IPS-NIHi7 (cell line): ENCODE measurements around the gene RRP36.
A peak's percentile ranks its signal among the peaks of the same experiment; 100 is the strongest.

ENCODE experiments used
- DNase-seq: peaks from one replicate; pipeline ENCODE4 v3.0.0; 2012; ENCODE audit warnings: mixed read lengths; ENCODE audit errors: extremely low spot score

The RRP36 gene

DNA sequence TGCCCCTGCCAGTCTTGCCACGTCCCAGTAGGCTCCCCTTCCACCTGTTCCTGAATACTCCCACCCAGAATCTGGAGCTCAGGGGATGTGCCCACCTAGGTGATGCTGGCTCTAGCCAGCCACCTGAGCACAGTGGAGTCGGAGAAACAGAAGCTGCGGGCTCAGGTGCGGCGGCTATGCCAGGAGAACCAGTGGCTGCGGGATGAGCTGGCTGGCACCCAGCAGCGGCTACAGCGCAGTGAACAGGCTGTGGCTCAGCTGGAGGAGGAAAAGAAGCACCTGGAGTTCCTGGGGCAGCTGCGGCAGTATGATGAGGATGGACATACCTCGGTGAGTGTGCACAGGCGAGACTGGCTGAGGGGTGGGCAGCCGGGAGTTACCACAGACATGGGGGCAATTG lies 41.4 kb downstream of the RRP36 start:
- DNase-seq, result no peak

DNA sequence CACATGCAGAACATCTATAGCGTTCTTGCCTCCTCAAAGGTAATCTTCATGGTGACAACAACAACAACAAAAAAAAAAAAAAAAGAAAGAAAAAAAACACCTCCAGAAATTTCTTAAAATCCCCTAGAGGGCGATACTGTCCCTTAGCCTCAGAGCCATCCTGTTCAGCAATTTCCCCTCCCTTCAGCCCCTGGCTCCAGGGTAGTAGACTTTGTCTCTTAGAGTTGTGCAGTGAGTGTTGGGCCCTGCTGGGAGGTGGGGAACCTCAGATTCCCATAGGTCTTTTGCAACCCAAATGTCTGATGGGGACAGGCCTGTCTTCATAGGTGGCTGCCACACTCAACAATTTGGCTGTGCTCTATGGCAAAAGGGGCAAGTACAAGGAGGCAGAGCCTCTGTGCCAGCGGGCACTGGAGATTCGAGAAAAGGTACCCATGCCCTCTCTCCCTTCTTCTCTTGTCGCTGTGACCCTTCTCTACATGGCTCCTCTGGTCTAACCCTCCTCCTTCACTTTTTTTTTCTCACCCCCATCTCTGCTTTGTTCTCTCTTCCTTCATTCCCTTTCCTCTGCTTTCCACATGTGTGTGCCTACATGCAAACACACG lies 48.7 kb downstream of the RRP36 start:
- DNase-seq, result peak; percentile 76

DNA sequence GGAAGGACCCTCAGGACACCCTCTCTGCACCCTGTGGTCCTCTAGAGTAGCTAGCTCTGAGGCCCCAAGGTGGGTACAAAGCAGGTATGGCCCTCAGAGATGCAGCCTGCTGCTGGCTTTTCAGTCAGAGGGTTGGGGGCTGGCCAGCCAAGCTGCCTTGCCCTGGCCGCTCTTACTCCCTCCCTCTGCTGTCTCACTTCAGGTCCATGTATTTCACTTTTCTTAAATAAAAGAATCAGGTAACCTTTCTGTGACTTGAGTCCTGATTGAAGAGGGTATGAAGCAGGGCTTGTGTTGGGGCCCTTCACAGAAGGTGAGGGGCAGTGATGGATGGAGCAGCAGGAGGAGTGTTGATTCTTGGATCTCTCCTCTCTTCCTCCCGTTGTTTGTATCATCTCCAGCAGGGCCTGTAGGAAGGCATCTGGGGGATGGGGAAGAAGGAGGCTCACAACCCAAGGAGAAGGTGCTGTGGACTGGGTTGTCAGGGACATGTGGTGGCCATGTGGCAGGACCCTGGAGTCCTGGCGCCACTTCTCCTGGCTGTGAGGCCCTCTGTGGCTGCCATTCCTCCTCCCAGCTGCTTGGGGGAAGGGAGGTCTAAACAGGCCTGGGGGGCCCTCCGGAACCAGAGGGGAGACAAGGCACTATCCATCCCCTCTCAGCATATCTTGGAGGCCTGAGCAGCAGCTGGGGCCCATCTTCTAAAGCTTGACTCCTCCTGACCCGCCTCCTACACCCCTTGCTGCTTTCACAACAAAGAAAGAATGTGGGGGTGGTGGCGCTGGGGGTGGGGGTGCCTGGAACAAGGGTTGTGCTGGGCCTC lies 53.6 kb downstream of the RRP36 start:
- no peak for DNase-seq

DNA sequence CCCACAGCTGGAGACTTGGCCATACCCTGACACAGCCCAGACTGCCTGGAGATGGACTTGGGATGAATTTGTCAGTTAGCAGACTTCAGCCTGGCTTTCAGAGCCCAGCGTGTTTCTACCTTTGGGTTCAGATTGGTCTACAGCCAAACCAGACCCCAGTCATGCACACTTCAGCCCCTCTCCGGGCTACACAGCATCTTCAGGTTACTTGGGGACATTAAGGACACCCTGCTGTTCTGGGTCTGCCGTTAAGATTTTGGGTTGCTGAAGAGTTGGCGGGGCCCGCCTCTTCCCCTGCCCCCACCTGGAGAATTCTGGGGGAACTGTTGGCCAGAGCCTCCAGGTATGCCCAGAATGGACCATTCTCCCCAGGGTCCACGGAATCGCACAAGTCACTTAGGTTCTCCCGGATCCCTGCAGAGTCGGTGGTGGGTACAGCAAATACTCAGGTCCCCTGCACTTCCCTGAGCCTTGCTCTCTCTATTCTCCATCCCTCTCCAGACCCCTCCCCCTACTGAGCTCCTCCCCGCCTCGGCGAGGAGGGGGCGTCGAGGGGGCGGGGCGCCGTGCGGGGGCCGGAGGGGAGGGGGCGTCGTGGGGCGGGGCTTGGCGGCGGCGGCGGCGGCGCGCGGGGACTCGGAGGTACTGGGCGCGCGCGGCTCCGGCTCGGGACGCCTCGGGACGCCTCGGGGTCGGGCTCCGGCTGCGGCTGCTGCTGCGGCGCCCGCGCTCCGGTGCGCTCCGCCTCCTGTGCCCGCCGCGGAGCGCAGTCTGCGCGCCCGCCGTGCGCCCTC lies 54.4 kb downstream of the RRP36 start, which contains the start of gene PTK7:
Gene PTK7, plus strand, starts transcription at position 645 of the 794 bp plus-strand sequence. CDS start 175 bp downstream, outside the sequence.
- peak; percentile 94 for DNase-seq

DNA sequence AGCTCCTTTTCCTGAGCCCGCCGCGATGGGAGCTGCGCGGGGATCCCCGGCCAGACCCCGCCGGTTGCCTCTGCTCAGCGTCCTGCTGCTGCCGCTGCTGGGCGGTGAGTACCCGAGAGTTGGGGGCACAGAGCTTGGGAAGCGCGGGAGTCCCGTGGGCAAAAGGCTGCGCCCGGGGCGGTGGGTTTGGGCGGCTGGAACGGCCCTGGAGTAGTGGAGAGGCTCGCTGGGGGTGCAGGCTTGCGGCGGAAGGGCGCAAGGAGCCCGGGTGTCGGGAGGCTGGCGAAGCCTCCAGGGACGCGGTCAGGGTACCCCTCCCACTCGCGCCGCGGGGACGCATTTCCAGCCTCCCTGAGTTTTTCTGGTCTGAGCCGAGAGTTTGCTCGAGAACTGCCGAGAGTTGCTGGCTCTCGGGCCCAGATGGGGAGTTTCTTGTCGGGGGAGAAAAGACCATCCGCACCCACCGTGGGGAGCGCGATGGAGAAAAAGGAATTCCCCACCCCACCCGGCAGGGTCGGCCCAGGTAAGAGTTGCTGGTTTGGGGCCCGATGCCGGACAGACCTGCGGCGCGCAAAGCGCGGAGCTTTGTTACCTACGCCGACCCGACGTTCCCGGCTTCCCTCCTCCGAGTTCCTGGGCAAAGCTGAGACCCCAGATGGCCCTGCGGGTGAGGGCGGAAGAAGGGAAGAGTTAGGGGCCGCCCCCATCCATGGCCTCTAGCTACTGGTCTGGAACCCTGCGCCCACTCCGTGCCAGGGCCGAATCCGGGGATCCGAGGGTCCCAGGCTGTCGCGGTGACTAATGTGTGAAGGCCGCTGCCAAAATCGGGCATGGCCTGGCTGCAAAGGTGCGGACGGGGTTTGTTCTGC lies 55.3 kb downstream of the RRP36 start:
- DNase-seq, result peak; percentile 38

DNA sequence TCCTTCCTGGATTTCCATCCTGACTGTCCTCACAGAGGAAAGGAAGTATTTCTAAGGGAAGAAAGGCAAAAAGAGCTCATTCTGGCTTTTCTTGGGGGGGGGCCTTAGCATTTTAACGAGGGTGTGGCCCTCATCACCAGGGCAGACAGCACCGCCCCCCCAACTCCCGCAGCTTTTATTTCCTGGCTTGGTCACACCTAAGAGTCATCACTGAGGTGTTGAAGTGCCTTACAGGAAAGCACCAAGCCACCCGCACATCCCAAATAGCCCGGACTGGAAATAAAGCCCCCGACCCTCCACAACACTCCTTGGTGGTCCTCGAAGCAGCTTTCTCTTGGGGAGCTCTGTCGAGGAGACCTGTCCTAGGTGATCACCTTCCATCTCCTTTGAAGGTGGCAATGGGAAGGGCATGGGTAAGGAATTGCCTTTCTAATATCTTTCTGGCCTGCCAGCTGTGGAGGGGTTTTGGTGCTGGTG lies 55.9 kb downstream of the RRP36 start:
- no peak for DNase-seq

DNA sequence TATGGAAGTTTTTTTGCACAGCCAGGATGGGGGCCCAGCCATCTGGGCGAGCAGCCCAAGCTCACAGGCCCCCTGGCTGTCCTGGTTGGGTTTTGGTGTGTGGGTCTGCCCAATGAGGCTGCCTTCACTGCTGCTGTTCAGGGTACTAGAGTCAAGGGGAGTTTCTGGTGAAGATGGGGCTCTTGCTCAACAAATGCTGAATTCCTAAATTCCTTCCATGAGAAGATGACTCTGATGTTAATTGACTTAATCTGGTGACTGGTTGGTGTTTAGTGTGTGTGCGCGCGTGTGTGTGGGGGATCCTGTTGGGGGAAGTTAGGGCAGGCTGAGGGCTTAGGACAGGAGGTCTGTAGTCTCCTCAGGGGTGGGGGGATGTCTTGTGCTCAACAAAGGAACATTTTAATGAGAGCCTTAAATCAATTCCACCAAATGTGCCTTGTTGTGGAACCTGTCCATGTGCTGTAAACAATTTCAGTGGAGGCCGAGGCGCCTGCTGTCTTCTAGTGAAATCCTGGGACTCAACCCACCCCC lies 56.6 kb downstream of the RRP36 start:
- DNase-seq, result no peak

DNA sequence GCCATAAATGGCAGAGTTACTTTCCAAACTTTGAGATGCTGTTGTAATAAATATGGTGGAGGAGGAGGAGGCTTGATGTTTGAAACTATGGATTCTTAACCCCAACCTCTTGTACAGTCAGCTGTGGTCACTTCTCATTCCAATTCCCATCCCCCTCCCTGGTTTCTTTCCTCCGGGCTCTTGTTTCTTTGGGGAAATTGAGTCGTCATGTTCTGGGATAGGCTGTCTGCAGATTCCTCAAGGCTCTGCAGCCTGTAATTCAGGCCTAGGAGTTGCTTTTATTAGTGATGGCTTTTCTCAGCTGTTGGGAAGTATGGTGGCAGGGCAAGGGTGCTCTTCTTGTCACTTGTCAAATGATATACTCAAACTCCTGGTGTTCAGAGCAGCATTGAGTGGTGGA lies 57.3 kb downstream of the RRP36 start:
- DNase-seq, result no peak
